Glomerular visceral epithelial cell (primary cell): Measurements from ENCODE around the gene SGMS1.
A peak's percentile ranks its signal among the peaks of the same experiment; 100 is the strongest.

Experiments
- DNase-seq: peaks from one replicate; pipeline ENCODE4 v3.0.0-alpha.2; 2016; ENCODE audit errors: extremely low spot score

SGMS1 gene

DNA sequence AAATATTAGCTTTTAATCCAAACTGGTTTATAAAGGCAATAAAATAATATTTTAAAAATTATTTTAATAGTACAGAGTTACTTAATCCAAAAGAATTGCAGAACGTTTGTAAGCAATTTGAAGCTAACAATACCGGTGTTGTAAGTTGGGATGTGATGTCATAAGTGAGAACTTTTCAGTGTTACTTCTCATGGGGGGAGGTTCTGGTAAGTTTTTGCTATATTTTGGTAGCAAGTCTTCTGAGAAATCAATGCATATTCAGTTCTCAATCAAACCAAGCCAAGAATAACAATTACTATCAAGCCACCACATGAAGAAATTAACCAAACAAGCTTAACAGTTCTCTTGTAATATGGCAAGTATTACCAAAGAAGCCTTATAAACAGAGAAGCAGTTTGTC, 225.4 kb downstream of the SGMS1 start:
- DNase-seq, result no peak

DNA sequence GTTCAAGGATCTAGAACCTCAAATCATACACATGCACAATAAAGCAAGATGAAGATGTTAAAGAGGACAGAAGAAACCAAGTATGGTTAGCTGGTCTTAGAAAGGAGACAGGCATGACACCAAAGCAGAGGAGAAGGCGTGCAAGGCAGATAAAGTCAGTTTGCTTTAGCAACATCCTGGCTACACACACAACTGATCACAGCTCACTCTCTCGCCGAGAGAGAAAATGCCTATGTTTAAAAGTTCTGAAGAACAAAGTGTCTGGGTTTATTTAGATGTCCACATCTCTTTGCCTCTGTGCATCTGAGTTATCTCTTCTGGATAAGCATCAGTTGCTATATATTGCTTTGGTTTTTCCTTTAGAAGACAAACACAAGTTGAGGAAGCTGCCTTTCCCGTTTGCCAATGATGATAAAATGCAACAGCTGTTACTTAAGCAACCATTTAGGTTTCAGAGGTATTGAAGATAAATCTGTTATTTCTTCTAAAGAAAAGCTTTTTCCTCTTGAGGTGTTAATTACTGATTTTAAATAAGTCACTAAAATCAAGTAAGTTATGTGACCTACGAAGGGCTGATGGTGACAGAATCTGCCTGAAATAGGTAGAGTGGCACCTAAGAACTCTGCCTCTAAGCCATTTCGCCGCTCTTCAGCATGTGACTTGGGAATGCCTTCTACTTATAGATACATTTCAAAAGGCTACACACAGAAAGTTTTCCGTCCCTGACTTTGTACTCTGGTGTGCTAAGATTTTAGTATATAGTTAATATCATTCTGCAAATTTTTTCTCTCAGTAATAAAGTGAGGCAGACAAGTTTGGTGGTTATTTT, 226.2 kb downstream of the SGMS1 start:
- DNase-seq, result no peak

DNA sequence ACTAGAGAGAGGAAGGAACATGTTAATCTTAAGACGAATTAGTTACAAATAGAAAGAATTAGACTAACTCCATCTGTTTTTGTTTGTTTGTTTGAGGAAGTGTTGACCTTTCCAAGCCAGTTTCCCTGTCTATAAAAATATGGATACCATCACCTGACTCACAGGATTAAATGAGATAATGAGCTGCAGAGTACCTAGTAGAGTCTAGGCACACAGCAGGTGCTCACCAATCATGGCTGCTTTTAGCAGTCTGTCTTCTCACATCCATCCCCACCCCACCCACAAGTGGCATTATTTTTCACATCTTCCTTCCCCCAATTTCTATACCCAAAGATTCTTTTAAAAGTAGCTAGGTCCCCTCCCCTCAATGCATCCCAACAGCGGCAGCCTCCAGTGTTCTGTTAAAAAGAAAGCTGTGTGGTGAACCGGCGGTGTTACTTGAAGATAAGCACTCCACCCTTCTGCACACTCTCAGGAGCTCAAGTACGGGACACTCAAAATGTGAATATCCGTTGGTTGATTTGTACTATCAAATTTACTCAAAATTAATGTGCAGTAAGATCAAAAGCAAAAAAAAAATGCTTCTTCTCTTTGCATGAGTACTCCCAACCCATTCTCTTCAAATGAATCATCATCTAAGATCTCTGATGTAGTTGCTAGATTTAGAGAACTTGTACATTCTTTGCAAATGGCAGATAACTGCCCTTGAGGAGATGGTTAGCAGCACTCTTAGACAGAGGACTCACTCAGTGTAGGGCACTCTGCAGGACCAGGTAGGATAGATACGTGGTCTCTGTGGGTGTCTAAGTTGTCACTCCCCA, 227.1 kb downstream of the SGMS1 start:
- peak; percentile 39 for DNase-seq

DNA sequence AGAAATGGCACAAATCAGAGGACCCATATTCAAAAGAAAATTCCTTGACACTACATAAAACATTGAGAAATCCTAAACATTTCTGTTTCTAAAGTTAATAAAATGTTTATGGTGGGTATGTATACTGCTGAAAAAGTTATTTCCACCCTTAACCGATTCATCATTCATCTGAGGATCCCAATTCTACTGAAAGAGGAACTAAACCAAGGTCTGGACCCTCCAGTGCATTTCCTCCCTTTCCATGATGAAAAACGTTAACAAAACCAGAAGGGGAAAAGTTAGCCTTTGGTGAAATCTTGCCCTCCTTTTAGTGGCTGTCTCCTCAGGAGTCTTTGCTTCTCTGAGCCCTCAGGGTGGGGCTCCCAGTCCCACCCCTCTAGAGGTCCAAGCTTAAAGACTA, 227.9 kb downstream of the SGMS1 start:
- no peak for DNase-seq

DNA sequence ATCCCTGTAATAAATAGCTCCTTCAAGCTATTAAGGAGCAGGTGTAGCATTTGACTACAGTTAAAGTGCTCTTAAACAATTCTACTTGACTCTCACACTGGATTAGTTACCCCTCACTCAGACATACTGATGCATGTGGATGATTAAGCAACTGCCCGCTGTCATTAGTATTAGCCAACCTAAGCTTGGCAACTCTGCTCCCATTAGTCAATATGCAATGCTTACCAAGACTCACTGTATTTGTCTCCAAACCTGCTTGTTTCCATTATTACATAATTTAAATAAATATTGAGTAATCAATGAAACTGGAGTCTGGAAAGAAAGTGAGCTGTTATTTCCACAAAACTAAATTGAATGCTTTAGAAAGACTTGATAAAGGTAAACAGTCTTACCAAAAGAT, 228.5 kb downstream of the SGMS1 start:
- DNase-seq, result no peak

DNA sequence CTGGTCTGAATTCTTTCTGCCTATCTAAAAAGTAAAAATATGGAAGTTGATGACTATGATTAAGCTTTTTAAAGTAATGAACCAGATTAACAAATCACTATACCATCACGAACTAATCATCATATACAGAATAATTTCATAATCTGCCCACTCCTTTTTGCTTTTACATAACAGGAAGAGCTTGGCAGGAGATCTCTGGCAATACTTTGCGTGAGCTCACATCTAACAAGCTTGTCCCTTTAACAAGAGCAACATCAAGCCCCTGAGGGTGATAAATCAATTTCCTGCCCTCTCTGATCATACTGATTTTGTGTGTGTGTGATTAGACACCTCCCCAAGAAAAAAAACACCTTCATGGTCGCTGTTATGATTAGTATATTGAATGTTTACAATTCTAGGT, 228.9 kb downstream of the SGMS1 start:
- DNase-seq, result no peak

DNA sequence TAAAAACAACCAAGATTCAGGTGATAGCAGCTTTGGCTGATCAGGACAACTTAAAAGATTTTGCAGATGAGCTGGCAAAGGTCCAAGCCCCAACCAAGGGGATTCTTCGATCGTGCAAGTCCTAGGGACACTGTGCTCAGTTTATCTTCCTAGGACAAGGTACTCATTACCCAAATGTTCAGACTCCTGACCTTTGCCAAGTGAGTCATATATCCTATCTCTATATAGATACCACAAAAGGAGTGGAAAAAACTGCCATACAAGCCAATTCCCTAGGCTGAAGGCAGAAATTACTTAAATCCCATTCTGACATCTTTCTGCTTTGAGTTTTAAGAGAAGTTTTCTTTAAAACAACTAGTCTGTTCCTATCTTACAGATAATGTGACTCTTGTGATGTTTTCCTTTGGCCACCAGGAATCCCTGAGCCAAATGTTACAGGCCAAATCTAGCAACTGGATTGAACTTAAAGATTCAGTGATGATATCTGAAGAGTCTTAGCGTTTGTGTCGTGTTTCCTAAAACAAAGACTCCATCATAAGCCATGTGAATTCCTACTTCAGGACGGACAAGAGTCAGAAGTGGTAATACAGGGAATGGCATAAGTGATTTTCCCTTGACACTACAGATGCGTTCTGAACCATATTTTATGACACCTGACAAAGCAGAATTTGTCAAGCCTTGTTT, 229.8 kb downstream of the SGMS1 start:
- peak; percentile 30 for DNase-seq

DNA sequence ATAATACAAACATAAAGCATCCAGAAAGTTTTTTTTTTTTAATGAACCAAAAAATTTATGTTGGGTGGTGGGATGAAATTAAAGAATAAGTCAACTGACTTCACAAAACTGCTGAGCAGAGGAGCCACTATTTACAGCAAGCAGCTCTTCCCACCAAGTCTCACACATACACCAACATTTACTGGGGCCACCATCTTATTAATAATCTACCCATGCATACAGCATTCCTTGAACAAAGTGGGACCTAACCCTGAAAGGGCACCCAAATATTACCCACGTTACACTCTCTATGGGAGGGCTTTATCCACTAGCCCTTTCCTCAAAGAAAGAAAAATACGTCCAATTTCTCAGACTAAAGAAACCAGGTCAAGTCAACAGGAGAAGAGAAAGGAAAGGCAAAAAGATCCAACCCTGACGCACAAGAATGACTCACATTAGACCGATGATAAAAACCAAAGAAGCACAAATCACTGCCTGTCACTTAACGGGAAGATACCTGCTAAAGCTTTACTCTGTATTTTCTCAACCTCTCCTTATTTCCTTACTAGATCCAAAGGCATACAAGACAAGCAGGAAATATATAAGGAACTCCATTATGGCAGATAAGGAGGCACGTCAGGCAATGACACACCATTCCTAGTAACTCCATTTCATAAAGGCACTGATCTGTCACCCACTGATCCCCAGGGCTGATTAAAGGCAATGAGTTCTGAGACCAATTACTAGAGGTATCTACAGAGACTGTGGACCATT, 230.6 kb downstream of the SGMS1 start:
- peak; percentile 33 for DNase-seq

DNA sequence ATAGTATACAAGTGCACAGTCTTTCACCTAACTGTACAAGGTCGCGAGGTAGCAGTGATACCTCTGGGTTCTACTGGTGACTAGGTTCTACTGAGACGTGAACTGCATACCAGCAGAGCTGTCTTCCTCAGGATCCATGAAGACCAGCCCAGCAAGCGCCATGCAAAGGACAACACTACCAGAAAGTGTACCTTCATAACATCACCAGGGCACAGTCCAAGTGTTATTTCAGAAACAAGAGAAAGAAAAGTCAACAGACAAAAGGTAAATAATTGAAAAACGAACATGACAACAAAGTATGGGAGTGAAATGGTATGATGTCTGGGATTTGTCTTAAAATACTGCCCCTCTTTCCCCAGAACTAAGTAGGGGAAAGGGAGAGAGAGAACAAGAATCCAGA, 231.3 kb downstream of the SGMS1 start:
- DNase-seq, result no peak

DNA sequence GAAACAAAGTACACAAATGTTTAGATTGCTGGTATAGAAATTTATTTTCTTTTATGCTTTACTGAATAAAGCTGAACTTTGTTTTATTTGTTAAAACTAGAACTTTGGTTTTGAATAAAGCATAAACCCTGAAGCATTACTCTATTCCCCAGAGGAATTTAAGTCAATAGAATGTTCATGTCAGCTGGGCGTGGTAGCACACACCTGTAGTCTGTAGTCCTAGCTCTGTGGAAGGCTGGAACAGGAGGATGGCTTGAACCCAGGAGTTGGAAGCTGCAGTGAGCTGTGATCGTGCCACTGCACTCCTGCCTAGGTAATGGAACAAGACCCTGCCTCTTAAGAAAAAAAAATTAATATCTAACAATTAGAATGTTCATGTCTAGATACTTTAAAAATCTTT, 233.5 kb downstream of the SGMS1 start:
- DNase-seq, result no peak

DNA sequence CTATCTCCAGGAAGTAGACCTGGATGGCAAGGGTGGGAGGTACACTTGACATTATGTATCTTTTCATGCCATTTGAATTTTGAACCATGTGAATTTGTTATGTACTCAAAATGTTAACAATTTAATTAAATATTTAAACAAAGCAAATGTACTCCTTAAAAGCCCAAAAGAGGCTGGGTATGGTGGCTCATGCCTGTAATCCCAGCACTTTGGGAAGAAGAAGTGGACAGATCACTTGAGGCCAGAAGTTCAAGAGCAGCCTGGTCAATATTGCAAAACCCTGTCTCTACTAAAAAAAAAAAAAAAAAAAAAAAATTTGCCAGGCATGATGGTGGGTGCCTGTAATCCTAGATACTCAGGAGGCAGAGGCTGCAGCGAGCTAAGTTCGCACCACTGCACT, 235.6 kb downstream of the SGMS1 start:
- DNase-seq, result no peak

DNA sequence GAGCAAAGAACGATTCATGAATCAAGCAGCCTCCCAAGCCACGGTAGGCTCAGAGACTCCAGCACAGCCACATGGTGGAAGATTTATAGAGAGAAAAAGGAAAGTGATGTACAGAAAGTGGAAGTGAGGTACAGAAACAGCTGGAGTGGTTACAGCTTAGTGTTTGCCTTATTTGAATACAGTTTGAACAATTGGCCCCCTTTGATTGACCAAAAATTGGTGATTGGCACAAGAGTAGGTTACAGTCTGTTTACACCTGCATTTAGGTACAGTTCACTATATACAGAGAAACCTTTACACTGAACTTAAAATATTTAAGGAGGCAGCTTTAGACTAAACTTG, 236.1 kb downstream of the SGMS1 start:
- DNase-seq, result no peak

DNA sequence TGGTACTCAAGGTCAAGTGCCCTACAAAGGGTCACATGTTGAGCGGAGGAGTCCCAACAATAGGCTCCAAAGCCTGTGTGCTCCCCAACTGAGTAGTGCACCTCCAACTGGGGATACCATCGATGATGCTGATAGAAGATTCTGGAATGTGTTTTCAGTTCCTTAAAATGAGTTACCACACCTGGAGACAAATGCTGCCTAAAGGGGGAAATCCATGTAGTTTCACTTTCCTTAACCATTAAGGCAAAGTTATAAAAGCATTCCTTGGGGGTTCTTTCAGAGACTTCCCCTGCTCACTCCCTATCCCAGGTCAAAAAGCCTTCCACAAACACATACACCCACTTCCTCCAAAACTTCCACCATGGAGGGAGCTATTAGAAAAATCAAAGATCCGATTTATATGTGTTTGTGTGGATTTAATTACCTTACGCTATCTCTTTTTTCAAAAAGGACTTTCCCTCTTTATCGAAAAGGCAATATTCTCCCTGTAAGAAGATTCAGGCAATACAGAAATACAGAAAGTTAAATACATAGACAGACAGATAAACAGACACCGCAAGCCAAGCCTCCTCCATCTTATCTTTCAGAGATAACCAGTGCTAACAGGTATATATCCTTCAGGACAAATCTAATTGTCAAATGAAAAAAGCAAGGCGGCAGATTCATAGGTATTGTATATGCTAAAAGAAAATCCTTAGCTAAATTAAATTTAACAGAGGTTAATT, 236.6 kb downstream of the SGMS1 start:
- DNase-seq, result no peak

DNA sequence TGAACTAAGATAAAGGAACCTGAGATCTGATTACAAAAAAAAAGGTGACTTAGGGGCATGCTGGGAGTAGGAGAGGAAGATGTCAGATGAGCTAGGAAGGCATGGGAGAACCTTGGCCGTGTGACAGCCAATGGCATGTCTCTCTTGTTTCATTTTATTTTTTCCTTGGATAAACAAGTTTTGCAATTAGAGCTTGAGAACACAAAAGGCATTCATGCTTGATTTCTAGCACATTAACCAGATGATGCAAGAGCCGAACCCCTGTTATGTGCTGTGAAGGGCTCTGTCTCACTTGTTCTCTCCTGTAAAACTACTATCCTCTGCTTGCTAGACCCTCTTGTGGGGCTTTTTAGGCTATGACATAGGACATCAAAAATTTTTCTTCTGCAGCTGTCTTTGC, 238.1 kb downstream of the SGMS1 start:
- DNase-seq, result no peak

DNA sequence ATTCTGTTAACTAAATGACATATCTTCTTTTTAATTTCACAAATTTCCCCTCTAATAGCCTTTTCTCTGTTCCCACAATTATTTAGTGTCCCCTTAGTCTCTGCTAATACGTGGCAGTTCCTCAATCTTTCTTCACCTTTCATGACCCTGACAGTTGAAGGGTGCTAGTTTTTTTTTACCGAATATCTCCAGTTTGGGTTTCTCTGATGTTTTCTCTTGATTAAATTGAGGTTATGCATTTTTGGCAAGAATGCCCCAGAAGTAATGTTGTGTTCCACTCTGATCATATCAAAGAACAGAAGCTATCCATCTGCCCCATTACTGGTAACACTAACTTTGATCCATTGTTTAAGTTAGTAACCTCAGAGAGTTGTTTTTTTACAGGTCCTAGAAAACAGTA, 238.9 kb downstream of the SGMS1 start:
- DNase-seq, result no peak

DNA sequence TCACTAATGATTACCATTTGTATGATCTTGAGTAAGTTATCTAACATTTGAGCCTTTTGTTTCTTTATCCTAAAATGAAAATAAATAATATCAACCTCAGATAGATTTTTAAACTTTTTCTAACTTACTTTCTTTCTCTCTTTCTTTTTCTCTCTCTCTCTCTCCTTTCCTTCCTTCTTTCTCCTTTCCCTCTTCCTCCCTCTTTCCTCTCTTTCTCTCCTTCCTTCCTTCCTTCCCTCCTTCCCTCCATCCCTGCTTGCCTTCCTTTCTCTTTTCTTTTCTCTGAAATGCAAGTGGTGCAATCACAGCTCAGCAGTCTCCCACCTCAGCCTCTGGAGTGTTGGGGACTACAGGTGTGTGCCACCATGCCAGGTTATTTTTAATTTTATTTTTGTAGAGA, 239.5 kb downstream of the SGMS1 start:
- no peak for DNase-seq

DNA sequence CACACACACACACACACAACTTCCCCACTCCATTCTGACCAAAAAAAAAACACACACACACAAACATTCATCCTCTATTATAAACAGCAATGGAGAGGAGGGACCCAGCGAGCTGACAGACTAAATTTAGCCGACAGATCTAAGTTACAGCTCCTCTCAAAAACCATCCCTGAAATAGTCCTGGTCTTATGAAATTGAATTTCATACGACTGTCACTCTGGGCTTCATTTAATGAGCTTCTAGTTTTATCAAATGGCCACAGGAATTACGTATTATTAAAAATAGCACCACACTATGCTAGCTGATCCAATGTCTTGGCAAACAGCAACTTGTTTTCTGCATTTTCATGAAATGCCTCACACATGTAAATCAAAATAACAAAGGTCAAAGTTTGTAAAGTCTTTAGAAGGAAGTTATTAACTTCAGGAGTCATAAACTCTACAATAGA, 241.2 kb downstream of the SGMS1 start:
- DNase-seq, result no peak

DNA sequence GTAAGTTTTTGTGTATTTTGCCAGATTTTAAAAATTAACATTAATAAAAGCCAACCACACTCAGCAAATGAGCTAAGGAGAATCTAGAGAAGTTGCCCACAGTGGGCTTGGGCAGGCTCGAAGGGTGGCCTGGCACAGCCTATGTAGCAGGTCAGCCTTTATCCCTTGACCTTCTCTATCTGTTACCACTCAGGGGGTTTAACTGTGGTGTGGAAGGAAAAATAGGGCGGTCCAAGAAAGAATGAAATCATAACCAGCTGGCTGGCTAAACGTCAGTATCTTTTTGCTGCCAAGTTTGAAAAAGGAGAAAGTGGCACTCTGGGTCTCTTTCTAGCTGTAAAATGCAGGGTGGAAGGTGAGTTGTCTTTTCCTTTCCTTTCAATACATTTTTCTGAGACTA, 242.1 kb downstream of the SGMS1 start:
- no peak for DNase-seq

DNA sequence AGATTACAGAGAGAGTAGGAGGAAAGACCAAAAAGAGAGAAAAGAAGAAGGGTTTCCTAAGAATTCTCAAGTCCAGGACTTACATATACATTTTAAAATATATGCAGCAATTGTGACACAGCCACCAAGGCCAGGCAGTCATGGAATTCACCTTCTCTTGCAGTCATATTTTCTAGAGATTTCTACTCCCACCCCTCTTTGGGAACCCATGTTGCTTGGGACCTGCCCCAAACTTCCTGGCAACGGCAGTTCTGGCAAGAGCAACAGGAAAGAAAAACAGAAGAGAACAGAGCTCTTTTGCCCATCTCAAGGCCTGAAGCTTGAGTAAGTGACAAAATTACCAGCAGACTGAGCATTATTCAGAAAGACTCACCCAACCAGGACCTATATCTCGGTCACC, 244.1 kb downstream of the SGMS1 start:
- DNase-seq, result no peak

DNA sequence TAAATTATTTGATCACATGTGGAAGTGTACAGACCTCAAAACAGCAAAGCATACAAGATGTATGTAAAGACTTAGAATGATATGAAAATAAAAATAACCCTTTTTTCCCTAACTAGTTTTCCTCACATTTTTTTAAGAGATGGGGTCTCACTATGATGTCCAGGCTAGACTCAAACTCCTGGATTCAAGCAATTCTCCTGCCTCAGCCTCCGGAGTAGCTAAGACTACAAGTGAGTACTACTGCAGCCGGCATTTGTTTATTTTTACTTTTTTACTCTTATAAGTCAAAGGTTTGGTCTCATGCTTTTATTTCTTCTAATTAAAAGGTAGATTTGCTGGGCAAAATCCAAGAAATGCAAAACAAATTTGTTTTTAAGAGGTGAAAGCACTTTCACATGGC, 248.0 kb downstream of the SGMS1 start:
- no peak for DNase-seq

DNA sequence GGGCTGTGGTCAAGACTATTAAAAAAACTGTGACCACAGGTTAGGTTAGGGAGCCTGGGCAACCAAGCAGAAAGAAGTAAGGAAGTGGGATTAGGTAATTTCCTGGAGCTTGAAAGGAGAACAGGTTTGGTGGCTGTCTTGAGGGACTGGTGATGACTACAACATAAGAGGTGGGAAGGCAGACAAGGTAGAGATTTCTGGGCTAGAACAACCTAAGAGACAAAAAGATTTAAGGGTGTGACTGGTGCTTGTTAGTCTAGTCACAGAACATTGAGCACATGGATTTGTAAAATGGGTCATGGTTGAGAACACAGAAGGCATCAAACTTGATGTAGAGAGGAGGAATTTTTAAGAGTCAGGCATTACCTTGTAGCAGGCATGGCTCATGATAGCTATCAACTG, 248.7 kb downstream of the SGMS1 start:
- peak; percentile 83 for DNase-seq
